Ishikawa (cell line): ENCODE results near the gene PIGM.

ENCODE experiments used
- CEBPB ChIP-seq: IDR thresholded peaks from 2 replicates; pipeline ENCODE4 v1.6.1; 2012
- CREB1 ChIP-seq: IDR thresholded peaks from 2 replicates; pipeline ENCODE4 v1.6.1; 2012; ENCODE audit warnings: low read depth
- EGR1 ChIP-seq: IDR thresholded peaks from 2 replicates; pipeline ENCODE4 v1.6.1; 2012
- EP300 ChIP-seq: IDR thresholded peaks from 2 replicates; pipeline ENCODE4 v1.6.1; 2012; ENCODE audit warnings: borderline replicate concordance
- FOXM1 ChIP-seq: IDR thresholded peaks from 2 replicates; pipeline ENCODE4 v1.6.1; 2012; ENCODE audit warnings: low read depth, borderline replicate concordance
- MAX ChIP-seq: IDR thresholded peaks from 2 replicates; pipeline ENCODE4 v1.6.1; 2012
- NFIC ChIP-seq: IDR thresholded peaks from 2 replicates; pipeline ENCODE4 v1.6.1; 2012
- RAD21 ChIP-seq: IDR thresholded peaks from 2 replicates; pipeline ENCODE4 v1.6.1; 2012; ENCODE audit warnings: low read depth
- REST ChIP-seq: IDR thresholded peaks from 2 replicates; pipeline ENCODE4 v1.6.1; 2012; ENCODE audit warnings: low read depth, mild to moderate bottlenecking
- TAF1 ChIP-seq: IDR thresholded peaks from 2 replicates; pipeline ENCODE4 v1.6.1; 2012; ENCODE audit warnings: low read depth, mild to moderate bottlenecking
- TCF12 ChIP-seq: IDR thresholded peaks from 2 replicates; pipeline ENCODE4 v1.6.1; 2012; ENCODE audit warnings: low read depth
- TEAD4 ChIP-seq: IDR thresholded peaks from 2 replicates; pipeline ENCODE4 v1.6.1; 2012
- USF1 ChIP-seq: IDR thresholded peaks from 2 replicates; pipeline ENCODE4 v1.6.1; 2012
- YY1 ChIP-seq: IDR thresholded peaks from 2 replicates; pipeline ENCODE4 v1.6.1; 2012; ENCODE audit warnings: low read depth
- ZBTB7A ChIP-seq: IDR thresholded peaks from 2 replicates; pipeline ENCODE4 v1.6.1; 2012; ENCODE audit warnings: low read depth

PIGM gene

DNA sequence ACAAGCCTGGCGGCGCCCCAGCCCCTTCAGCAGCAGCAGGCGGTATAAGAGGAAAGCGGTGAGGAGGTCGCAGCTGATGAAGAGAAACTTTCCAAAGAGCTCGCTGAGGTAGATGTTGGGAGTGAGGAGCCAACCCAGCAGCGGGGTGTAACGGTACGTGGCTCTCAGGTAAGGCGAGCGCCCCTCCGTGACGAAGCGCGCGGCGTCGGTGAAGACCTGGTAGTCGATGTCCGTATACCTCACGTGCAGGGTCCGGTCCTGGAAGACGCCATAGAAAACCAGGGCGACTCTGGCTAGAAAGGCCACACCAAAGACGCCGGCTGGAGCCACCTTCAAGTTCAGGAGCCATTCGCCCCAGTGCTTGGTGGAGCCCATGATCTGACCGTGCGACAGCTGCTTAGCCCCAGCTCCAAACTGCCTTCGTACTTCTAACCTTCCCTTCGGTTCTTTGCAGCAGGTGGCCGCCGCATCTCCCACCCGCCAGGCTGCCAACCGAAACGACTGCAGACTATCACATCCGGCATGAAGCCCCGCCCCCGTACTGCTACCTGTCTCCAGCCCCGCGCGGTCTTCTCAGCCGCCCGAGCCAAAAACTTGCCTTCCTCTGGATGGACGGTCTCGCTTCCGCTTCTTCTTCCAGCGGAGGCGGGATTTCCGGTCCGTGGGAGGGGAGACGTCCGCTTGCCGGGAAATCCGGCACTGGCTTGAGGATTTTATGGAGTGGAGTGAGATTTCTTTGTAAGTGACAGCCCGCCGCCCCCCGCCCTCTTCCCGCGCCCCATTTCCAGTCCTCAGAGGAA is at the start of gene PIGM:
Gene PIGM (minus strand): TSS at position 626 of the 800 bp plus-strand sequence. CDS start 251 bp downstream, at position 375.
- TF ChIP-seq RAD21 (no peak), EP300 (no peak), ZBTB7A (peak; percentile 30; the same call in 1 of the 2 replicates), TEAD4 (no peak; the same call in 1 of the 2 replicates), TCF12 (no peak; the same call in 1 of the 2 replicates), EGR1 (peak; percentile 59), MAX (peak; percentile 84), YY1 (0 out of 2 replicates have a peak, but pooled peaks have one; percentile 10), REST (no peak), CEBPB (no peak), NFIC (peak; percentile 50), USF1 (0 out of 2 replicates have a peak, but pooled peaks have one; percentile 3), CREB1 (no peak), TAF1 (peak; percentile 72; the same call in 1 of the 2 replicates), FOXM1 (no peak)

DNA sequence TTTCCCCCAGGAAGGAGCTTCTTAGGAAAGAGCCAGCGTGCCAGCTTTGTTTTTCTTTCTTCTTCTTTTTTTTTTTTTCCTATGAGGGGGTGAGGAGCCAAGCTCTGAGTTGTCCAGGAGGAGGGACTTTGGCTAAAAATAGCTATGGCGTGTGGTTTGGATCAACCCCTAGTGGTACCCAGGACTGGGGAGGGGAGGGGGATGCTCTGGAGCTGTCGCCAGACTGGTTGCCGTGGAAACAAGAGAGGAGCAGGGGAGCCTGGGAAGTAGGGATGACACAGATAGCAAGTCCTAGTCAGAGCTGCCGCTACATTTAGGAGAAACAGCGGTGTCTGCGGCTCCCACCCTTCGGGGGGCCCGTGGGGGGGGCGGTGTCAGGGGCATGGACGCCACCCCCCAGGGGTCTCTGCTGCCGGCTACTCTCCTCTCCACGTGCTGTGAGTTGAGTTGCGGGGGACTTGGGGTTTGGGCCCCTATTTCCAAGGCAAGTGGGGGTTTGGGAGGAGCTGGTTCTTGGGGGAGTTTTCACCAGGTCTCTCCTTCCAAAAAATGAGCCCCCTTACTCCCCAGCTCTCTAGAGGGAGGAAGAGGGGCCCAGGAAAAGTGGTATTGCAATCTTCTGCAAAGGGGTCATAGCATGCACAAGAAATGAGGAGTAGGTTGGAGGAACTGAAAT is 49.6 kb upstream of the PIGM start, which contains the start of gene KCNJ9:
Gene KCNJ9 (plus strand): TSS at position 278 of the 676 bp plus-strand sequence. CDS start 2,493 bp downstream, outside the sequence.
- TF ChIP-seq TAF1 (no peak), USF1 (no peak), CREB1 (no peak), TEAD4 (no peak)

DNA sequence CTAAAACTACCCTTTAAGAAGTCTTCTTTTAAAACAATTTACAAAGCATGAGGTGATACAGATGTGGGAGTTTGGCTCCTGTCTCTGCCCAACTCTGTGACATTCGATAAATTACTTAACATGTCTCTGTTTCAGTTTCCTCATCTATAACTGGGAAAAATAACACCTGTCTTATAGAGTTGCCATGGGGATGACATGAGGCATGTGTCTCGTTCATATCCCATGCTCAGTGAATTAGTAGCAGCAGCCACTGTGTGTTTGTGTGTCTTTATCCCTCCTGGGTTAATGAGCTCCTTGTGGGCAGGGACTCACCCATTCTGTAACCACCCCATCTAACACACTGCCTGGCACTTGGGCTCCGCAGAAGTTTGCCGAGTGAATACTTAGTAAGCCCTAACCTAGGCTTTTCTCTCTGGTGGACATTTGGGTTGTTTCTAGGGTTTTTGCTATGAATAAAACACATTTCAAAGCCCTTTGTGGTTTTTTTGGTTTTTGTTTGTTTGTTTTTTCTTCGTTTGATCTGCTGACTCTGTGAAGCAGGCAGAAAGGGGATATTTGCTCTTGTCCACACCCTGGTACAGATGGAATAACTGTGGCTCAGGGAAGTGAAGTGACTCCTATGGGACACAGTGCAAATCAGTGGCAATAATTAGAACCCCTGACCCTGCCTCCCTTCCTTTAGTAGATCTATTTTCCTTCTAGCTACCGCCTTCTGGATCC is 48.8 kb upstream of the PIGM start:
- no peak for TF ChIP-seq FOXM1
- TF ChIP-seq TCF12 = no peak
- TF ChIP-seq TEAD4 = no peak
- no peak for TF ChIP-seq NFIC
- TF ChIP-seq CREB1 = no peak
- TF ChIP-seq EGR1 = no peak
- TF ChIP-seq USF1 = no peak
- no peak for TF ChIP-seq CEBPB
- TF ChIP-seq YY1 = no peak
- no peak for TF ChIP-seq RAD21
- no peak for TF ChIP-seq EP300
- TF ChIP-seq TAF1 = no peak
- no peak for TF ChIP-seq ZBTB7A
- no peak for TF ChIP-seq MAX
- no peak for TF ChIP-seq REST

DNA sequence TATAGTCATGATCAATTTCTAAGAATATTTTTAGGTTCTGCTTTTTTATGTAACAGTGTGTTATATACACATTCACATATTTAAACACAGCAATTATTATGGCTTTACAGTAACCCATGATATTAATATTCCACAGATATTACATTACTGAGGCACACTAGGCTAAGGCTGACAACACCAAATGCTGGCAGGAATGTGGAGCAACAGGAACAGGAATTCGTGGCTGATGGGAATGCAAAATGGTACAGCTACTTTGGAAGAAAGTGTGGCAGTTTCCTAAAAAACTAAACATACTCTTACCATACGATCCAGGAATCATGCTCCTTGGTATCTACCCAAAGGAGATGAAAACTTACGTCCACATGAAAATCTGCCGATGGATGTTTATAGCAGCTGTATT is 47.7 kb upstream of the PIGM start:
- no peak for TF ChIP-seq ZBTB7A
- no peak for TF ChIP-seq TCF12
- TF ChIP-seq USF1 = no peak
- no peak for TF ChIP-seq YY1
- TF ChIP-seq TAF1 = no peak
- TF ChIP-seq TEAD4 = no peak
- TF ChIP-seq EGR1 = no peak
- no peak for TF ChIP-seq MAX
- no peak for TF ChIP-seq CREB1
- no peak for TF ChIP-seq FOXM1
- no peak for TF ChIP-seq NFIC
- no peak for TF ChIP-seq CEBPB
- no peak for TF ChIP-seq RAD21
- no peak for TF ChIP-seq EP300
- no peak for TF ChIP-seq REST
